ENCODE data around the gene PTPN6. TPM values are rescaled to one million over a fixed set of nuclear protein-coding genes. Genes with fewer than 3 reads are reported as not detected.

PTPN6 gene
- polyA plus RNA-seq, 1 donor from 2014 or later, result not detected

DNA sequence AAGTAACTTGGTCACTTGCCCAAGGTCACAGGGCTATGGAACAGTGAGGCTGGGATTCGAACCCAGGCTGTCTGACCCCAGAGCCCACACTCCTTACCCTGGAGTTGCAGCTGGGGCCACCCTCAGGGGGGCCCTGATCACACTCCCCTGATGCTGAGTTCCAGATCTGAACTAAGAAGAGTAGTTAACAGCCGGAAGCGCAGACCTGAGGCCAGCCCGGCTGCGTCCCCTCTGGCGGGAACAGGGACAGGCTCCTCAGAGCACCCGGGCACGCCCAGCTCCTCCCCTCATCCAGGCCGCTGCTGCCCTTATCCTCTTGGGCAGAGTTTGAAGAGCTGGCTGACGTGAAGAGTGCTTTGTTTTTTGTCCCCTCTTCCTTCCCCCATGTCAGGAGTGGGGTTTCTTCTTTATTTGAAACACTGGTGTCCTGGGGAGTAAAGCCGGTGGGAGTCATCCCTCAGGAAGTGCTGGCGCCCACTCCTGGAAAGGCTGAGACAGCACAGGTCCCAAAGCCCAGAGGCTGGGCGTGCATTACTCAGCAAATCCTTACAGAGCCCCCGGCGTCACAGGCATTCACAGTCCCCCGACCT lies 10.6 kb downstream of the PTPN6 start:
- Histone ChIP-seq H3K27me3 (ENCODE audit: insufficient read depth, low read depth, low read length) (no peaks in the 10 kb centered on the region), H3K9me3 (ENCODE audit: low read length) (no peaks in the 10 kb centered on the region), H3K36me3 (ENCODE audit: insufficient read depth, low read length) (no peaks in the 10 kb centered on the region), H3K9me2 (ENCODE audit: insufficient read depth, low read length) (no peaks in the 10 kb centered on the region), H3F3A (ENCODE audit: insufficient read depth, low read length, poor library complexity, severe bottlenecking) (no peaks in the 10 kb centered on the region), H3K4me3 (ENCODE audit: low read length) (no peak overlapping the region), H3K4me2 (ENCODE audit: low read length) (no peak overlapping the region), H4K20me1 (ENCODE audit: insufficient read depth) (no peaks in the 10 kb centered on the region), H3K79me2 (replicated peaks; ENCODE audit: insufficient read depth, low read length) (no peaks in the 10 kb centered on the region), H3K9ac (ENCODE audit: low read length) (no peak overlapping the region), H3K27ac (ENCODE audit: low read length) (no peak overlapping the region), H2AFZ (ENCODE audit: low read depth, low read length) (no peak overlapping the region)
- TF ChIP-seq POLR2AphosphoS5 (IDR thresholded peaks at IDR 0.05) (no peak), CTCF (IDR thresholded peaks at IDR 0.05; ENCODE audit: poor library complexity, severe bottlenecking) (peak; percentile 39)

DNA sequence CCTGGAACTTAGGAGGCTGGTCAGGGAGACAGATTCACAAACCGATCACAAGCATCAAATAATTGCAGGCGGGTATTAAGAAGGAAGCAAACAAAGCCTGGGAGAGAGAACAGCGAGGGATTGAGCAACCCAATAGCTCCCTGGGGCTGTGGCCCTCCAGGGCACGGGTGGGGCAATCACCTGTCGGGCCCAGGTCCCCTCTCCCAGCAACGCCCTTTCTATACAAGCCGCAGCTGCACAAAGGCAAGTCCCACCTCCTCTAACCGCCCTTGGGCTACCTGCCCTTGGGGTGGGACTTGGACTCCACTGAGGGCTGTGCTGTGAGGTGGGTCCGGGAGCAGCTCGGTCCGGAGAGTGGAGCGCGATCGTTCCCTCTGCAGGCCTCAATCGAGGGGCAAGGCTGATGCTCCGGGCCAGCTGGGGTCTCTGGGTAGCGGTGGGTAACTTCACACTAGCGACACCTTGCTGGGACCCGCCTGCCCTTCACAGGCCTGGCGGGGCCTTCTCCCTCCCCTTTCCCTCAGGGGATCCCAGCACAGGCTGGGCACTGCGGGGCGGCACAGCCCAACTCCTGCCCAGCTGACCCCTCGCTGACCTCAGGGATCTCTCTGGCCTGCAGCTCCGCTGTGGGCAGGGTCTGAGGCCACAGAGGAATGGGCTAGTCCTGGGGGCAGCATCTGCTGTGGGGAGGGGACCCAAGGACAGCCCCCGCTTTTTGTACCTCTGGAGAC lies 11.3 kb downstream of the PTPN6 start:
- Histone ChIP-seq H3K79me2 (replicated peaks; ENCODE audit: insufficient read depth, low read length) (no peaks in the 10 kb centered on the region), H3K27ac (ENCODE audit: low read length) (no peak overlapping the region), H3K36me3 (ENCODE audit: insufficient read depth, low read length) (no peaks in the 10 kb centered on the region), H3K4me2 (ENCODE audit: low read length) (no peak overlapping the region), H2AFZ (ENCODE audit: low read depth, low read length) (no peak overlapping the region), H3K4me3 (ENCODE audit: low read length) (no peak overlapping the region), H3K9me2 (ENCODE audit: insufficient read depth, low read length) (no peaks in the 10 kb centered on the region), H3K27me3 (ENCODE audit: insufficient read depth, low read depth, low read length) (no peaks in the 10 kb centered on the region), H3K9me3 (ENCODE audit: low read length) (no peaks in the 10 kb centered on the region), H3F3A (ENCODE audit: insufficient read depth, low read length, poor library complexity, severe bottlenecking) (no peaks in the 10 kb centered on the region), H3K9ac (ENCODE audit: low read length) (no peak overlapping the region), H4K20me1 (ENCODE audit: insufficient read depth) (no peaks in the 10 kb centered on the region)
- peak; percentile 3 for TF ChIP-seq CTCF (IDR thresholded peaks at IDR 0.05; ENCODE audit: poor library complexity, severe bottlenecking)
- TF ChIP-seq SMC3 (conservative IDR thresholded peaks at IDR 0.05; ENCODE audit: poor library complexity), result no peak

- TF ChIP-seq SMC3 (conservative IDR thresholded peaks at IDR 0.05; ENCODE audit: poor library complexity) (no peak), TAF1 (IDR thresholded peaks at IDR 0.05; ENCODE audit: low read depth) (no peak), POLR2AphosphoS5 (IDR thresholded peaks at IDR 0.05) (no peak), RAD21 (conservative IDR thresholded peaks at IDR 0.05) (no peak), MXI1 (conservative IDR thresholded peaks at IDR 0.05; ENCODE audit: poor library complexity, severe bottlenecking) (no peak), EP300 (conservative IDR thresholded peaks at IDR 0.05; ENCODE audit: poor library complexity, severe bottlenecking) (no peak), CTCF (IDR thresholded peaks at IDR 0.05; ENCODE audit: poor library complexity, severe bottlenecking) (no peak), REST (IDR thresholded peaks at IDR 0.05; ENCODE audit: borderline replicate concordance) (no peak), EZH2 (IDR thresholded peaks at IDR 0.05; ENCODE audit: borderline replicate concordance, insufficient read depth, low read length, poor library complexity, severe bottlenecking) (no peak)
- H3K4me2 ChIP-seq (ENCODE audit: low read length), result no peak overlapping the region
- H3K9me2 ChIP-seq (ENCODE audit: insufficient read depth, low read length), result no peaks in the 10 kb centered on the region
- no peak overlapping the region for H2AFZ ChIP-seq (ENCODE audit: low read depth, low read length)
- H4K20me1 ChIP-seq (ENCODE audit: insufficient read depth), result no peaks in the 10 kb centered on the region
- H3K27me3 ChIP-seq (ENCODE audit: insufficient read depth, low read depth, low read length), result no peaks in the 10 kb centered on the region
- H3K27ac ChIP-seq (ENCODE audit: low read length), result no peak overlapping the region
- no peaks in the 10 kb centered on the region for H3K9me3 ChIP-seq (ENCODE audit: low read length)
- no peaks in the 10 kb centered on the region for H3K36me3 ChIP-seq (ENCODE audit: insufficient read depth, low read length)
- H3K4me3 ChIP-seq (ENCODE audit: low read length), result no peak overlapping the region
- H3K79me2 ChIP-seq (replicated peaks; ENCODE audit: insufficient read depth, low read length), result no peaks in the 10 kb centered on the region
- H3F3A ChIP-seq (ENCODE audit: insufficient read depth, low read length, poor library complexity, severe bottlenecking), result no peaks in the 10 kb centered on the region
- no peak overlapping the region for H3K9ac ChIP-seq (ENCODE audit: low read length)
Observed at GRCh38 chr12:6963016-6963731, 12.0 kb downstream of the PTPN6 start.
